PC-3 (cell line): ENCODE measurements around the gene SPHK1. TPM values are rescaled to one million over a fixed set of nuclear protein-coding genes. Genes with fewer than 3 reads are reported as not detected.
A peak's percentile ranks its signal among the peaks of the same experiment; 100 is the strongest.

Source experiments
- ATAC-seq: fragments of 200-7000 bp; cut with Tn5 transposase; 2 replicates; pipeline ENCODE4 v1.9.1; 2020; ENCODE audit warnings: mild to moderate bottlenecking, moderate library complexity
- BruUV-seq: library from RNA; stranded (reverse); fragments of 400-500 nt; replicated peaks from 2 replicates; lab custom pipeline; 2021; lab: Mats Ljungman, UMichigan
- CTCF ChIA-PET: fragments of 300-600 bp; sonication (Branson Sonifier 250); formaldehyde crosslinking; loops from one replicate; lab custom pipeline; 2022; ENCODE audit warnings: antibody characterized with exemption; lab: Charles Lee
- POLR2A ChIA-PET: fragments of 300-600 bp; sonication (Branson Sonifier 250); formaldehyde crosslinking; loops from one replicate; lab custom pipeline; 2022; ENCODE audit warnings: antibody characterized with exemption; ENCODE audit not compliant: unreplicated experiment; lab: Charles Lee
- DNase-seq: peaks from one replicate; pipeline ENCODE4 v3.0.0-alpha.2; 2015
- H2AFZ ChIP-seq: fragments of 300-600 bp; sonication (generic); 2 replicates; pipeline ENCODE4 v1.6.0; 2016; ENCODE audit warnings: antibody characterized with exemption, low read length
- H3F3A ChIP-seq: fragments of 300-600 bp; sonication (generic); one replicate; pipeline ENCODE4 v1.6.0; 2017; ENCODE audit warnings: antibody characterized with exemption, low read length, control low read depth, mild to moderate bottlenecking; ENCODE audit not compliant: unreplicated experiment
- H3K27ac ChIP-seq: fragments of 300-600 bp; sonication (generic); 2 replicates; pipeline ENCODE4 v1.5.1; 2016; ENCODE audit warnings: mild to moderate bottlenecking, low read length
- H3K27me3 ChIP-seq: fragments of 300-600 bp; sonication (generic); 2 replicates; pipeline ENCODE4 v1.6.1; 2016; ENCODE audit warnings: low read length, mixed read lengths
- H3K36me3 ChIP-seq: fragments of 300-600 bp; sonication (generic); 2 replicates; pipeline ENCODE4 v1.6.1; 2016; ENCODE audit warnings: low read depth, mixed run types, low read length, mixed read lengths
- H3K4me1 ChIP-seq: fragments of 300-600 bp; sonication (generic); 2 replicates; pipeline ENCODE4 v1.5.1; 2016; ENCODE audit warnings: low read length; ENCODE audit not compliant: insufficient read depth
- H3K4me2 ChIP-seq: fragments of 300-600 bp; sonication (generic); 2 replicates; pipeline ENCODE4 v1.6.0; 2016; ENCODE audit warnings: low read length
- H3K4me3 ChIP-seq: fragments of 300-600 bp; sonication (generic); 2 replicates; pipeline ENCODE4 v1.5.1; 2016; ENCODE audit warnings: mild to moderate bottlenecking, low read length, mixed read lengths
- H3K79me2 ChIP-seq: fragments of 300-600 bp; sonication (generic); 2 replicates; pipeline ENCODE4 v1.6.1; 2017; ENCODE audit warnings: low read length, mixed read lengths
- H3K9ac ChIP-seq: fragments of 300-600 bp; sonication (generic); 2 replicates; pipeline ENCODE4 v1.6.0; 2016; ENCODE audit warnings: mild to moderate bottlenecking, low read length
- H3K9me2 ChIP-seq: fragments of 300-600 bp; sonication (generic); replicated peaks from 2 replicates; pipeline ENCODE4 v1.6.1; 2016; ENCODE audit warnings: mixed run types, low read length, mixed read lengths
- H3K9me3 ChIP-seq: fragments of 300-600 bp; sonication (generic); 2 replicates; pipeline ENCODE4 v1.6.1; 2016; ENCODE audit warnings: low read length, mixed read lengths
- H4K20me1 ChIP-seq: fragments of 300-600 bp; sonication (generic); 2 replicates; pipeline ENCODE4 v1.6.1; 2016; ENCODE audit warnings: low read length, mixed read lengths
- CTCF ChIP-seq: fragments of 300-600 bp; sonication (generic); conservative IDR thresholded peaks from 2 replicates; pipeline ENCODE4 v1.5.1; 2017; ENCODE audit warnings: antibody characterized with exemption, low read depth, mild to moderate bottlenecking, low read length
- EZH2 ChIP-seq: fragments of 300-600 bp; sonication (generic); IDR thresholded peaks from one replicate; pipeline ENCODE4 v1.6.1; 2017; ENCODE audit warnings: antibody characterized with exemption, mild to moderate bottlenecking, low read length; ENCODE audit not compliant: unreplicated experiment
- EZH2phosphoT487 ChIP-seq: fragments of 300-600 bp; sonication (generic); IDR thresholded peaks from 2 replicates; pipeline ENCODE4 v1.6.1; 2018; ENCODE audit warnings: mild to moderate bottlenecking, antibody characterized with exemption, low read length, borderline replicate concordance
- intact Hi-C: fragments of 100-400 bp; cut with micrococcal nuclease; formaldehyde crosslinking; loops from 2 replicates; pipeline ENCODE4 v1.9.0; 2023
- total RNA-seq: library from RNA; depleted of rRNA; stranded (reverse); fragments of >200 nt; gene quantifications from 2 replicates; pipeline ENCODE4 v1.2.3, GENCODE V29; 2014

Gene SPHK1
- total RNA-seq, 1 experiment from 2014 or later = 54.2 TPM

GRCh38 chr17:76365256-76365903, 19.0 kb upstream of the SPHK1 start:
- BruUV-seq = no TSS peak
- POLR2A ChIA-PET = interaction anchor here (0.7 to 1.5 kb wide), 3 partner anchors 15 to 33 kb away, joined by 8 to 20 read pairs (median 11); partner anchors contain the start of gene SPHK1

GRCh38 chr17:76366247-76366646, 18.2 kb upstream of the SPHK1 start:
- Histone ChIP-seq H3K27ac (no peak overlapping the region), H3K4me1 (peaks cover 12% of the 10 kb centered on the region), H3K27me3 (no peaks in the 10 kb centered on the region), H3F3A (no peaks in the 10 kb centered on the region), H3K79me2 (no peaks in the 10 kb centered on the region), H3K4me2 (no peak overlapping the region), H3K36me3 (no peaks in the 10 kb centered on the region), H2AFZ (no peak overlapping the region), H3K9me2 (no peaks in the 10 kb centered on the region), H4K20me1 (no peaks in the 10 kb centered on the region), H3K9me3 (no peaks in the 10 kb centered on the region), H3K4me3 (no peak overlapping the region), H3K9ac (no peak overlapping the region)
- POLR2A ChIA-PET = interaction anchor here (1.5 kb wide), 2 partner anchors 18 to 32 kb away, joined by 8 to 20 read pairs; partner anchors contain the start of gene SPHK1
- intact Hi-C loops = no loop called here
- ATAC-seq = no peak
- CTCF ChIA-PET = interaction anchor here (0.6 to 2.2 kb wide), 8 partner anchors 8 to 152 kb away, joined by 4 to 78 read pairs (median 4); partner anchors contain the start of gene PRPSAP1
- no peak for TF ChIP-seq EZH2
- TF ChIP-seq EZH2phosphoT487 = no peak
- TF ChIP-seq CTCF = no peak
- no TSS peak for BruUV-seq
- no peak for DNase-seq

More at GRCh38 chr17:76365256-76365903, 19.0 kb upstream of the SPHK1 start:
- no peak overlapping the region for H3K4me3 ChIP-seq
- H3K36me3 ChIP-seq = no peaks in the 10 kb centered on the region
- no peak overlapping the region for H2AFZ ChIP-seq
- CTCF ChIA-PET = interaction anchor here (0.6 to 2.2 kb wide), 15 partner anchors 9 to 654 kb away, joined by 3 to 78 read pairs (median 4); partner anchors contain the start of gene PRPSAP1
- H3K9me2 ChIP-seq = no peaks in the 10 kb centered on the region
- H3K79me2 ChIP-seq = no peaks in the 10 kb centered on the region
- no peak overlapping the region for H3K4me2 ChIP-seq
- ATAC-seq (peak; percentile 80), DNase-seq (peak; percentile 59)
- no peak for TF ChIP-seq EZH2phosphoT487
- peak; percentile 84 for TF ChIP-seq CTCF
- no peaks in the 10 kb centered on the region for H3K9me3 ChIP-seq
- intact Hi-C loops = loop anchor here (1.0 kb wide), 1 partner anchor 33 kb away; no protein-coding TSS in a partner anchor
- H3K4me1 ChIP-seq = peaks cover 6% of the 10 kb centered on the region
- no peak overlapping the region for H3K27ac ChIP-seq
- H4K20me1 ChIP-seq = no peaks in the 10 kb centered on the region
- H3K27me3 ChIP-seq = no peaks in the 10 kb centered on the region
- no peak overlapping the region for H3K9ac ChIP-seq
- no peaks in the 10 kb centered on the region for H3F3A ChIP-seq

GRCh38 chr17:76367642-76368041, 16.8 kb upstream of the SPHK1 start:
- Histone ChIP-seq H4K20me1 (no peaks in the 10 kb centered on the region), H3K27me3 (no peaks in the 10 kb centered on the region), H3K9me3 (no peaks in the 10 kb centered on the region), H3K4me2 (no peak overlapping the region), H2AFZ (no peak overlapping the region), H3K27ac (no peak overlapping the region), H3K79me2 (no peaks in the 10 kb centered on the region), H3K9ac (no peak overlapping the region), H3K4me1 (peaks cover 26% of the 10 kb centered on the region), H3K4me3 (no peak overlapping the region), H3F3A (no peaks in the 10 kb centered on the region), H3K9me2 (no peaks in the 10 kb centered on the region), H3K36me3 (no peaks in the 10 kb centered on the region)
- BruUV-seq = no TSS peak
- ChIA-PET POLR2A (no interaction called here), CTCF (interaction anchor here (1.0 kb wide), 1 partner anchor 18 kb away, joined by 3 read pairs; no protein-coding TSS in a partner anchor)
- ATAC-seq (no peak), DNase-seq (no peak)
- TF ChIP-seq CTCF (no peak), EZH2phosphoT487 (no peak), EZH2 (no peak)
- intact Hi-C loops = no loop called here
